ENCODE results near the gene CACNA1G.

CACNA1G gene

DNA sequence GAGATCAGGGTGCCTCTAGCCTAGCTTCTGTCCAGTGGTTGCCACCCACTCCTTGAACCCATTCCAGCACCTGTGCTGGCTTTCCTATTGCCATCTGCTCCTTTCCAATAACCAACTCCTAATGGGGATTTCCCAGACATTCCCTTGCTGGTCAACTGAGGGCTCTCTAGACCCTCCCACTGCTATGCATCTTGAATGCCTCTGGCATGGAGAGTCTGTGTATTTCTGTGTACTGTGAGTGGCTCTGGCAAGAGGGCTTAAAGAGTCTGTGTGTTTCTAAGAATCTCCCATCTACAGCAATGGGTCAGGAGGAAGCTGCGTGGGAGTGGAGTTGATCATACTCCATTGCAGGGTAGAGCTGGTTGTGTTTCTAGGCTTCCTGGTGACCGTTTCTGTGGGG is 39.0 kb upstream of the CACNA1G start:
- Histone ChIP-seq H3K4me1 (ENCODE audit: control insufficient read depth, insufficient read depth, low read length) (peaks cover 6% of the 10 kb centered on the region; the same call in 1 of the 2 replicates), H3K9ac (ENCODE audit: low read length) (no peak overlapping the region), H3K27me3 (ENCODE audit: control insufficient read depth, insufficient read depth, low read length) (no peaks in the 10 kb centered on the region), H3K36me3 (ENCODE audit: control insufficient read depth, insufficient read depth, low read length) (no peaks in the 10 kb centered on the region), H3K4me3 (ENCODE audit: low read depth, low read length) (no peak overlapping the region), H3K27ac (ENCODE audit: low read depth, low read length) (no peak overlapping the region), H3K9me3 (ENCODE audit: control insufficient read depth, insufficient read depth, low read depth, low read length) (no peaks in the 10 kb centered on the region)

DNA sequence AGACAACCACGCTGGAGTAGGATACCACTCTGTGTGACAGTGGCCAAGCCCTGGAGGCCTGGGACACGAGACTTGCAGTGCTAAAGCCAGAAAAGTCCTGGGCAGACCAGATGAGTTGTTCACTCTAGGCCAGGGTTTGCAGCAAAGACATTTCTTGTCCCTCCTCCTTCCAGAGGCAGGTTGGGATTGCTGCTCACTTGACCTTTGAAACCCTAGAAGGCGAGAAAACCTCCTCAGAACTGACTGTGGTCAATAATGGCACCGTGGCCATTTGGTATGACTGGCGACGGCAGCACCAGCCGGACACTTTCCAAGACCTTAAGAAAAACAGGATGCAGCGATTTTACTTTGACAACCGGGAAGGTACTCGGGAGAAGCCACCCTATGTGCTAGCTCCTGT is 37.7 kb upstream of the CACNA1G start:
- H3K9ac ChIP-seq (ENCODE audit: low read length) = no peak overlapping the region
- H3K27ac ChIP-seq (ENCODE audit: low read depth, low read length) = no peak overlapping the region
- H3K4me1 ChIP-seq (ENCODE audit: control insufficient read depth, insufficient read depth, low read length) = peaks cover 6% of the 10 kb centered on the region; the same call in 1 of the 2 replicates
- H3K9me3 ChIP-seq (ENCODE audit: control insufficient read depth, insufficient read depth, low read depth, low read length) = no peaks in the 10 kb centered on the region
- H3K27me3 ChIP-seq (ENCODE audit: control insufficient read depth, insufficient read depth, low read length) = no peaks in the 10 kb centered on the region
- no peaks in the 10 kb centered on the region for H3K36me3 ChIP-seq (ENCODE audit: control insufficient read depth, insufficient read depth, low read length)
- no peak overlapping the region for H3K4me3 ChIP-seq (ENCODE audit: low read depth, low read length)

DNA sequence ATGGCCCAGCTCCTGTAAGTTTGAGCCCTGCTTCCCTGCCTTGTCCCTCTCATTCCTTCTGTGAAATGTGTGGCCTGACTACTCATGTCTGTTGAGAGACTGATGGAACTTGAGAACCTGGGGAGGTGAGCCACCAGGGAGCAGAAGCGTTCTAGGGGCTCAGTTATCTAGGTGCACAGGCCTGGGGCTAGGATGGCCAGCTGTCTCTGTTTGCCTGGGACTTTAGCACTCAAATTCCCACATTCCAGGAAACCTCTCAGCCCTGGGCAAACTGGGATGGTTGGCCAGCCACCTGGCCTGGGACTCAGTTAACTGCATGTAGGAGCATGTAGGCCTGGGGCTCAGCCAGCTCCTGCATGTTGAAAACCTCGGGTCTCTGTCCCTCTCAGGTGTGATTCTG is 37.3 kb upstream of the CACNA1G start:
- Histone ChIP-seq H3K4me3 (ENCODE audit: low read depth, low read length) (no peak overlapping the region), H3K36me3 (ENCODE audit: control insufficient read depth, insufficient read depth, low read length) (no peaks in the 10 kb centered on the region)

DNA sequence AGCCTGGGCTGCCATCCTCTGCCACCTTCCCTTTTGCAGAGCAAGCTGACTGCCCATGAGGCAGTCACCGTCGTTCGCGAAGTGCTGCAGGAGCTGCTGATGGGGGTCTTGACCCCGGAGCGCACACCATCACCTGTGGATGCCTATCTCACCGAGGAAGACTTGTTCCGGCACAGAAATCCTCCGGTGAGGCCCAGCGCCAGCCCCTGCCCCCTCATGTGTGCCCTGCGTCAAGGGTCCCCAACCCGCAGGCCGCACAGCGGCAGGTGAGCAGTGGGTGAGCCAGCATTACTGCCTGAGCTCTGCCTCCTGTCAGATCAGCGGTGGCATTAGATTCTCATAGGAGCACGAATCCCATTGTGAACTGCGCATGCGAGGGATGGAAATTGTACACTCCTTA is 35.7 kb upstream of the CACNA1G start:
- Histone ChIP-seq H3K4me1 (ENCODE audit: control insufficient read depth, insufficient read depth, low read length) (no peaks in the 10 kb centered on the region; the same call in 1 of the 2 replicates), H3K27ac (ENCODE audit: low read depth, low read length) (no peak overlapping the region), H3K4me3 (ENCODE audit: low read depth, low read length) (no peak overlapping the region), H3K36me3 (ENCODE audit: control insufficient read depth, insufficient read depth, low read length) (no peaks in the 10 kb centered on the region), H3K9ac (ENCODE audit: low read length) (no peak overlapping the region), H3K9me3 (ENCODE audit: control insufficient read depth, insufficient read depth, low read depth, low read length) (no peaks in the 10 kb centered on the region), H3K27me3 (ENCODE audit: control insufficient read depth, insufficient read depth, low read length) (peaks cover 3% of the 10 kb centered on the region; the same call in 1 of the 2 replicates)

More for the DNA sequence above, 37.3 kb upstream of the CACNA1G start:
- Histone ChIP-seq H3K27ac (ENCODE audit: low read depth, low read length) (no peak overlapping the region), H3K4me1 (ENCODE audit: control insufficient read depth, insufficient read depth, low read length) (peaks cover 5% of the 10 kb centered on the region; the same call in 1 of the 2 replicates), H3K27me3 (ENCODE audit: control insufficient read depth, insufficient read depth, low read length) (no peaks in the 10 kb centered on the region), H3K9ac (ENCODE audit: low read length) (no peak overlapping the region), H3K9me3 (ENCODE audit: control insufficient read depth, insufficient read depth, low read depth, low read length) (no peaks in the 10 kb centered on the region)

DNA sequence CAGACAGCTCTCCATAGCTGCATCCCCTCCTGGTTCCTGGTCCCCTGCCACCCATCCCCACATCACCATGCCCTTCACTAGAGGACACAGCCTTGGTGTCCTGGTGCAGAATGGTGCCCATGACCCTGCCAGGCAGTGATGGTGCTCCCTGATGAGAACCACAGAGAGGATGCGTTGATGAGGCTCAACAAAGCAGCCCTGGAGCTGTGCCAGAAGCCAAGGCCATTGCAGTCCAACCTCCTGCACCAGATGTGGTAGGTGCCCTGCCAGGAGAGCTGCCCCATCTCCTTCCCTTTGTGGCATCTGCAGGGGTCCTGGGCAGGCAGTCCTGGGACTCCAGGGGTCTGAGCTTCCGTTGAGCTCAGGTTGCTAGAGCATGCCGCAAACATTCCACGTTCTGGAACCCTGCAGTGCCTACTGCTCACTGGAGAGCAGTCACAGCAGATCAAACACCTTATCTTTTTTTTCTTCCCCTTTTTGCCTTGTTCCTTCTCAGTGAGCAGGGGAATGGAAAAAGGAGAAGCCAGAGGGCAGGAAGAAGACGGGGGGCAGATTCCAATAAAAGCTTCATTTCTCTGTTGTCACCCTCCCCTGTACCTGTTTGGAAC is 33.3 kb upstream of the CACNA1G start:
- H3K4me1 ChIP-seq (ENCODE audit: control insufficient read depth, insufficient read depth, low read length) = peaks cover 5% of the 10 kb centered on the region
- H3K27ac ChIP-seq (ENCODE audit: low read depth, low read length) = no peak overlapping the region
- H3K27me3 ChIP-seq (ENCODE audit: control insufficient read depth, insufficient read depth, low read length) = peaks cover 17% of the 10 kb centered on the region
- H3K4me3 ChIP-seq (ENCODE audit: low read depth, low read length) = no peak overlapping the region
- no peak overlapping the region for H3K9ac ChIP-seq (ENCODE audit: low read length)
- H3K36me3 ChIP-seq (ENCODE audit: control insufficient read depth, insufficient read depth, low read length) = no peaks in the 10 kb centered on the region
- H3K9me3 ChIP-seq (ENCODE audit: control insufficient read depth, insufficient read depth, low read depth, low read length) = no peaks in the 10 kb centered on the region

DNA sequence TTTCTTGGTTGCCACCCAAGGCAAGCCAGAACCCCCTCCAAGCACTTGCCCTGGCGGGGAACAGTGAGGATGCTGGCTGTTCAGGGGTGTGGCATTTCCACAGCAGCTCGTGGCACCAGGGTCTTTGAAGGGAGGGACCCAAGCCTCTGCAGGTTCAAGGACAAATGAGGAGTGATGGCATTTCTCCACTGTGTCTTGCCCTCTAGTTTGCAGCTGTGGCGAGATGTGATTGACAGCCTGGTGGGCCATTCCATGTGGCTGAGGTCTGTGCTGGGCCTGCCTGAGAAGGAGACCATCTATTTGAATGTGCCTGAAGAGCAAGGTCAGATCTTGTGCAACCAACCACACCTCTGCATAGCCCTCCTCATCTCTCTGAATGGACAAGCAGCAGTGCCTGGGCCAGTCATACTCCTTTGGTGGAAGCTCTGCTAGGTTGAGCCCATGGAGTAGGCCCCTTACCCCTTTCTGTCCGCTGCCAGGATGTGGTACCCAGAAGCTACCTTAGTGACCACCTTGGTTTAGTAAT is 32.5 kb upstream of the CACNA1G start:
- Histone ChIP-seq H3K27me3 (ENCODE audit: control insufficient read depth, insufficient read depth, low read length) (peaks cover 25% of the 10 kb centered on the region), H3K27ac (ENCODE audit: low read depth, low read length) (no peak overlapping the region), H3K4me3 (ENCODE audit: low read depth, low read length) (no peak overlapping the region), H3K36me3 (ENCODE audit: control insufficient read depth, insufficient read depth, low read length) (no peaks in the 10 kb centered on the region), H3K4me1 (ENCODE audit: control insufficient read depth, insufficient read depth, low read length) (peaks cover 7% of the 10 kb centered on the region), H3K9ac (ENCODE audit: low read length) (no peak overlapping the region), H3K9me3 (ENCODE audit: control insufficient read depth, insufficient read depth, low read depth, low read length) (no peaks in the 10 kb centered on the region)

DNA sequence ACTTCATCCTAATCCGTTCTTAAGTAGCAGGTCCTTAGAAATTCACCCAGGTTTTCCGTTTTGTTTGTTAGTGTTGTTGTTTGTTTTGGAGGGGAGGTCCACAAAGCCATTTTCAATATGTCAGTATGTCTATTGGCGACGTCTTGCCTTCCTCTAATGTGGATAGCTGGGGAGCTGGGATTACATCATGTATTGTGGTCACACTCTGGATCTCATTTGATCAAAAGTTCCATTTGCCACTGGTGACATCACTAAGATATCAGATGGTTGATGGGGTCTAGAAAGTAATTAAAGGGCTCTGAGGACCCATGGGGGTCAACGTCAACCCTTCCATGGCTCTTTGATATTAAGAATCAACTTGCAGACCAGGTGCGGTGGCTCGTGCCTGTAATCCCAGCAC is 30.7 kb upstream of the CACNA1G start:
- Histone ChIP-seq H3K27me3 (ENCODE audit: control insufficient read depth, insufficient read depth, low read length) (peaks cover 43% of the 10 kb centered on the region), H3K9me3 (ENCODE audit: control insufficient read depth, insufficient read depth, low read depth, low read length) (no peaks in the 10 kb centered on the region), H3K9ac (ENCODE audit: low read length) (no peak overlapping the region), H3K27ac (ENCODE audit: low read depth, low read length) (no peak overlapping the region), H3K4me3 (ENCODE audit: low read depth, low read length) (no peak overlapping the region), H3K36me3 (ENCODE audit: control insufficient read depth, insufficient read depth, low read length) (no peaks in the 10 kb centered on the region), H3K4me1 (ENCODE audit: control insufficient read depth, insufficient read depth, low read length) (peaks cover 19% of the 10 kb centered on the region)

DNA sequence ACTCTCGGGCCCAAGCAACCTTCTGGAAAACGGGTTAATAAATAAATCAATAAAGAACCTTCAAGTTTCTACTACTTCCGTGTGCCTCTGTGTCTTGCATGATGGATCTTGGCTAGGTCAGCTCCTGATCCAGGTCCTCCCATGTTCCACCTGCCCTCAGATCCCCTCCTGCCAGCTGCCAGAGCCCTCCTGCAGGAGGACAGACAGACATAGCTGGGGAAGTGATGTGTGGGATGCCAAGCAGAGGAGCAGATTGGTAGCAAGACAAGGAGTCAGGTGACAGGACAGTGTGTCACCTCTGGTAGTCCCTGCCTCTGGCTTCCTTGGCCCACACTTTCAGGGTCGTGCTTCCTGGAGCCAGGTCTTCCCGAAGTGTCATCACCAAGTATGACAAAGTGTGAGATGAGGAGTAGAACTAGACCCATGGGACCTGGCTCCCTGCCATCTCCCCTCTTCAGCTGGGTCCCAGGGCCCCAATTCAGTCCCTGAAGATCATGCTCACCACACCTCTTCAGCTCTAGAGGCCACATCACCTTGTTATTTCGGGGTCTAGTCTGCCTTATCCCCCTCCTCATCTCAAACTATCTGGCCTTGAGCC is 29.0 kb upstream of the CACNA1G start:
- Histone ChIP-seq H3K27ac (ENCODE audit: low read depth, low read length) (no peak overlapping the region), H3K9me3 (ENCODE audit: control insufficient read depth, insufficient read depth, low read depth, low read length) (no peaks in the 10 kb centered on the region), H3K27me3 (ENCODE audit: control insufficient read depth, insufficient read depth, low read length) (peaks cover 47% of the 10 kb centered on the region), H3K36me3 (ENCODE audit: control insufficient read depth, insufficient read depth, low read length) (no peaks in the 10 kb centered on the region), H3K4me3 (ENCODE audit: low read depth, low read length) (no peak overlapping the region), H3K4me1 (ENCODE audit: control insufficient read depth, insufficient read depth, low read length) (peaks cover 19% of the 10 kb centered on the region), H3K9ac (ENCODE audit: low read length) (no peak overlapping the region)

DNA sequence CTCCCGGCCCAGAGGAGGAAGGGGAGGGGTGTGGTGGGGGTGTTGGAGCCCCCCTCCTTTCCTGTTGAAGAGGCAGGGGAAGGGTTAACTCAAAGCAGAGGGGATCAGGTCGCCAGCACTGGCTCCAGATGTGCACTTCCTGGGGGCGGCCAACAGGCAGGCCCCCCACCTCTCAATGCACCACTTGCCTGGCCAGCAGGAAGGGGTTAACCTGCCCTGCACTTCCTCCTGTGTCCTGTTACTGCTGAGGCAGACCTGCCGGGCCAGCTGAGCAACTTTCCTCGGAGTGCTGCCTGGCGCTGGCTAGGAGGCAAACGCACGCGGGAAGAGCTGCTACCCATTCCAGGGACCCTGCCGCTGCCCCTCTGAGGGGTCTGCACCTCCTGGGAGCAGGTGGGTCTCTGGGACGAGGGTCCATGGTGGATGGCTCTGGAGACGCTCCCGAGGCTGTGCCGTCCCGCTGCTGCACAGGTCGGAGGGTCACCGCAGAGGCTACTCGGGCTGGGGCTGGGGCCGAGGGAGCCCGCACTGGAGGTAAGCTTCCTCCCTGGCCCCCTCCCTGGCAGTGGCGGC is 28.0 kb upstream of the CACNA1G start, which contains the start of gene EPN3:
Gene EPN3 (plus strand): TSS at position 284 of the 573 bp plus-strand sequence. CDS start 3,822 bp downstream, outside the sequence.
- H3K4me1 ChIP-seq (ENCODE audit: control insufficient read depth, insufficient read depth, low read length) = peaks cover 19% of the 10 kb centered on the region
- peaks cover 47% of the 10 kb centered on the region for H3K27me3 ChIP-seq (ENCODE audit: control insufficient read depth, insufficient read depth, low read length)
- no peaks in the 10 kb centered on the region for H3K9me3 ChIP-seq (ENCODE audit: control insufficient read depth, insufficient read depth, low read depth, low read length)
- H3K36me3 ChIP-seq (ENCODE audit: control insufficient read depth, insufficient read depth, low read length) = no peaks in the 10 kb centered on the region
- peak within 1 kb of the TSS; percentile 43 for H3K9ac ChIP-seq (ENCODE audit: low read length)
- H3K27ac ChIP-seq (ENCODE audit: low read depth, low read length) = no peak within 1 kb of the TSS
- H3K4me3 ChIP-seq (ENCODE audit: low read depth, low read length) = peak within 1 kb of the TSS; percentile 80

DNA sequence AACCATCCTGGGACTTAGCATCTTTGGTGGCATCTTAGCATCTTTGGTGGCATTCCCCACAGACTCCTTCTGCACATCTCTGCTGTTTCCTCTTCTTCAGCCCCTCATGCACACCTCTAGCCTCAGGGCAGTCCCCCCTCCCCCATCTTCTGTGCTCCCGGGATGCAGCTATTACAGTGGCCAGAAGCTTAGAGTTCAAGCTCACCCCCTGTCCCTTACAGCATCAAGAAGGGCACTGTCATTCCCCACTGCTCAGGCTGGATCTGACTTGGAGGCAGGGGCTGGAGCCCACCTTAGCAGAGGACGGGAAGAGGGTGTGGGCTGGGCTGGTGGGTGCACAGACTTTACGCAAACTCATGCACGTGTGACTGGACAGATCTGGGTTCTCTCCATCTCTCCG is 27.3 kb upstream of the CACNA1G start:
- peak overlapping the region; percentile 7 for H3K9ac ChIP-seq (ENCODE audit: low read length)
- peaks cover 47% of the 10 kb centered on the region for H3K27me3 ChIP-seq (ENCODE audit: control insufficient read depth, insufficient read depth, low read length)

DNA sequence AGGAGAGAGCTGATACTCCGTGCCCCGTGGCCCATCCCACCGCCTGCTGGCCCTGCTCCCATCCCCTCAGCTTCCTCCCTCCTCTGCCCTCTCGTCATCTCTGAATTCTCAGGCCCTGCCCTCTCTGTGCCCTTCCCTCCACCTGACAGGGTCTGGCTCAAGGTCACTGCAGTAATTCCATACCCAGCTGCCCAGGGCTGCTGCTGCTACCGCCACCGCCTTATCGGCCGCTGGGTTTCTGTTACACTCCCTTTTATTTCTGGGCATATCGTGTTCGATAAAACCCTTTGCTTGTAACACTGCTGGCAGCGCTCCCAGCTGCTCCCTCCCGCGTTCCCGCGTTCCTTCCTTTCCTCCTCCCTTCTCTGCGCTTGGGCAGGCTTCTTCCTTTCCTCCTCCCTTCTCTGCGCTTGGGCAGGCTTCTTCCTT is 26.8 kb upstream of the CACNA1G start:
- Histone ChIP-seq H3K9ac (ENCODE audit: low read length) (peak overlapping the region; percentile 7), H3K4me1 (ENCODE audit: control insufficient read depth, insufficient read depth, low read length) (peaks cover 26% of the 10 kb centered on the region), H3K9me3 (ENCODE audit: control insufficient read depth, insufficient read depth, low read depth, low read length) (no peaks in the 10 kb centered on the region), H3K27me3 (ENCODE audit: control insufficient read depth, insufficient read depth, low read length) (peaks cover 47% of the 10 kb centered on the region), H3K36me3 (ENCODE audit: control insufficient read depth, insufficient read depth, low read length) (no peaks in the 10 kb centered on the region), H3K27ac (ENCODE audit: low read depth, low read length) (no peak overlapping the region), H3K4me3 (ENCODE audit: low read depth, low read length) (peak overlapping the region; percentile 80)

More for the DNA sequence above, 27.3 kb upstream of the CACNA1G start:
- Histone ChIP-seq H3K27ac (ENCODE audit: low read depth, low read length) (no peak overlapping the region), H3K4me3 (ENCODE audit: low read depth, low read length) (peak overlapping the region; percentile 80), H3K4me1 (ENCODE audit: control insufficient read depth, insufficient read depth, low read length) (peaks cover 20% of the 10 kb centered on the region), H3K9me3 (ENCODE audit: control insufficient read depth, insufficient read depth, low read depth, low read length) (no peaks in the 10 kb centered on the region), H3K36me3 (ENCODE audit: control insufficient read depth, insufficient read depth, low read length) (no peaks in the 10 kb centered on the region)

All from HUES6 (cell line).